Inferior parietal cortex (tissue), 1 donor: ENCODE results near the gene BDKRB2.

Experiments used
- DNase-seq: peaks from one replicate; pipeline ENCODE4 v3.0.0-alpha.2; 2016; ENCODE audit errors: extremely low spot score

Gene BDKRB2

GRCh38 chr14:96270565-96271420 lies 66.2 kb downstream of the BDKRB2 start:
- no peak for DNase-seq

- DNase-seq: no peak
Observed at GRCh38 chr14:96271421-96271762, 66.8 kb downstream of the BDKRB2 start.

GRCh38 chr14:96272777-96273473 lies 68.3 kb downstream of the BDKRB2 start:
- no peak for DNase-seq

- no peak for DNase-seq
Observed at GRCh38 chr14:96273629-96274028, 69.0 kb downstream of the BDKRB2 start.

GRCh38 chr14:96274122-96274521 lies 69.5 kb downstream of the BDKRB2 start:
- no peak for DNase-seq

- DNase-seq: peak; percentile 64
Observed at GRCh38 chr14:96274543-96274942, 69.9 kb downstream of the BDKRB2 start.

GRCh38 chr14:96275177-96276112 lies 70.8 kb downstream of the BDKRB2 start:
- DNase-seq: peak; percentile 88

GRCh38 chr14:96277890-96278289 lies 73.3 kb downstream of the BDKRB2 start:
- DNase-seq: no peak

GRCh38 chr14:96279564-96279963 lies 74.9 kb downstream of the BDKRB2 start:
- DNase-seq: no peak

- DNase-seq: no peak
Observed at GRCh38 chr14:96280104-96280503, 75.5 kb downstream of the BDKRB2 start.

- peak; percentile 17 for DNase-seq
Observed at GRCh38 chr14:96281486-96281885, 76.8 kb downstream of the BDKRB2 start.

GRCh38 chr14:96284008-96284407 lies 79.4 kb downstream of the BDKRB2 start:
- DNase-seq: no peak

- no peak for DNase-seq
Observed at GRCh38 chr14:96284430-96284829, 79.8 kb downstream of the BDKRB2 start.

GRCh38 chr14:96285667-96286066 lies 81.0 kb downstream of the BDKRB2 start:
- no peak for DNase-seq

GRCh38 chr14:96286251-96286650 lies 81.6 kb downstream of the BDKRB2 start:
- no peak for DNase-seq

- no peak for DNase-seq
Observed at GRCh38 chr14:96287856-96288255, 83.2 kb downstream of the BDKRB2 start.
